ENCODE results near the gene KCNJ16.

GRCh38 chr17:70110443-70110880 lies 35.4 kb downstream of the KCNJ16 start:
- TF ChIP-seq CTCF (IDR thresholded peaks at IDR 0.05) (no peak), REST (IDR thresholded peaks at IDR 0.05; ENCODE audit: insufficient read depth in 1 of 2, low read depth in 2 of 2, low read length in 1 of 2) (no peak), POLR2AphosphoS5 (IDR thresholded peaks at IDR 0.05; ENCODE audit: low read depth, low read length) (no peak), SIN3A (IDR thresholded peaks at IDR 0.05; ENCODE audit: borderline replicate concordance, insufficient read depth, low read depth, low read length) (no peak), TCF7L2 (IDR thresholded peaks at IDR 0.05; ENCODE audit: low read depth, low read length) (no peak)
